Measurements from ENCODE around the gene CLIC4. TPM values are rescaled to one million over a fixed set of nuclear protein-coding genes. Genes with fewer than 3 reads are reported as not detected.

The CLIC4 gene
- total RNA-seq, result 311 and 449 TPM in 2 replicates

DNA sequence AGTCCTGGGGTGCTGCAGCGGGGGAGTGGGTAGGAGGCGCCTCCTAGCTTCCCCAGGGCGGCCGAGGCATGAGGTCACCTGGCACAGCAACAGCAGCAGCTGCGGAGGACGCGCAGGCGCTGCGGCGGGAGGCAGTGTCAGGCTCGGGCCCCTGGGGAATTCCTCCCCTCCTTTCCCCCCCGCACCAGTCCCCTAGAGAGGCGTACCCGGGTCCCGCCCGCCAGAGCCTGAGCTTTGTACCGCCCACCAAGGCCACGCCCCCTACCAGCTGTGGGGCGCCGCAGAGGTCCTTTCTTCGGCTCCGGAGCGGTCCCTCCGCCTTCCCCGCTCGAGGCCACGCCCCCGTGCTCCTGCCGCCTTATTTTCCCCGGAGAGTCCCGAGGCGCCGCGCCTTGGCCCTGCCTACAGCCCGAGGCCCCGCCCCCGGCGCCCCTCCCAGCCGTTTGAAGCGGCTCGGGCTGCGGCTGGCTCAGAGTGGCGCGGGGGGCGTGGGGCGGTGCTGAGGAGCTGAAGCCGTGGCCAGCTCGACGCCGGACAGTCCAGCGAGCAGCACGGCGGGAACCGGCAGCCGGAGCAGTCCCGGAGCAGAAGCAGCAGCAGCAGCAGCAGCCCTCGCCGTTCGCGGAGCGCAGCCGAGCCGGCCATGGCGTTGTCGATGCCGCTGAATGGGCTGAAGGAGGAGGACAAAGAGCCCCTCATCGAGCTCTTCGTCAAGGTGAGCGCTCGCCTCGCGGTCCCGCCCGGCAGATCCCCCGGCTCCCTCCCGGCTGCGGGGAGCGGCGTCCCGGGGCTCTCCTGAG, at the start of gene CLIC4:
TSS of gene CLIC4 (plus strand) at position 537 of the 800 bp plus-strand sequence. CDS start at position 644, 107 bp downstream.

Other genes starting within 250 kb of the CLIC4 start
- gene RCAN3, start 242.6 kb upstream of the CLIC4 start, total RNA-seq, result 4.4 and 5.2 TPM in 2 replicates
- not detected in 2 replicates for gene NCMAP, start 189.4 kb upstream of the CLIC4 start, total RNA-seq
- gene SRRM1, start 102.1 kb upstream of the CLIC4 start, total RNA-seq, result 40.9 and 50.1 TPM in 2 replicates
- gene RUNX3, start 184.8 kb downstream of the CLIC4 start, total RNA-seq, result under 0.01 TPM in 1 of 2 replicates, not detected in the other

Data from uterine smooth muscle cell (primary cell).